AG10803 (cell line): ENCODE results near the gene SLC4A7.

ENCODE experiments used
- DNase-seq: peaks from one replicate; pipeline ENCODE4 v3.0.0; 2010; ENCODE audit warnings: low read depth
- H3K4me3 ChIP-seq: 2 replicates; pipeline ENCODE4 v1.5.1; 2011; ENCODE audit warnings: mild to moderate bottlenecking, low read length, control low read depth
- TF ChIP-seq, protein P1 (sequence below): conservative IDR thresholded peaks from 2 replicates; pipeline ENCODE4 v1.5.1; 2011; ENCODE audit warnings: mild to moderate bottlenecking, low read length, control low read depth, inconsistent platforms

The SLC4A7 gene

GRCh38 chr3:27323087-27323570 lies 161.1 kb downstream of the SLC4A7 start:
- TF ChIP-seq, protein P1, sequence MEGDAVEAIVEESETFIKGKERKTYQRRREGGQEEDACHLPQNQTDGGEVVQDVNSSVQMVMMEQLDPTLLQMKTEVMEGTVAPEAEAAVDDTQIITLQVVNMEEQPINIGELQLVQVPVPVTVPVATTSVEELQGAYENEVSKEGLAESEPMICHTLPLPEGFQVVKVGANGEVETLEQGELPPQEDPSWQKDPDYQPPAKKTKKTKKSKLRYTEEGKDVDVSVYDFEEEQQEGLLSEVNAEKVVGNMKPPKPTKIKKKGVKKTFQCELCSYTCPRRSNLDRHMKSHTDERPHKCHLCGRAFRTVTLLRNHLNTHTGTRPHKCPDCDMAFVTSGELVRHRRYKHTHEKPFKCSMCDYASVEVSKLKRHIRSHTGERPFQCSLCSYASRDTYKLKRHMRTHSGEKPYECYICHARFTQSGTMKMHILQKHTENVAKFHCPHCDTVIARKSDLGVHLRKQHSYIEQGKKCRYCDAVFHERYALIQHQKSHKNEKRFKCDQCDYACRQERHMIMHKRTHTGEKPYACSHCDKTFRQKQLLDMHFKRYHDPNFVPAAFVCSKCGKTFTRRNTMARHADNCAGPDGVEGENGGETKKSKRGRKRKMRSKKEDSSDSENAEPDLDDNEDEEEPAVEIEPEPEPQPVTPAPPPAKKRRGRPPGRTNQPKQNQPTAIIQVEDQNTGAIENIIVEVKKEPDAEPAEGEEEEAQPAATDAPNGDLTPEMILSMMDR, result no peak
- no peak overlapping the region for H3K4me3 ChIP-seq
- DNase-seq, result no peak
